Measurements from ENCODE around the gene RHOV.
A peak's percentile ranks its signal among the peaks of the same experiment; 100 is the strongest.

The RHOV gene

DNA sequence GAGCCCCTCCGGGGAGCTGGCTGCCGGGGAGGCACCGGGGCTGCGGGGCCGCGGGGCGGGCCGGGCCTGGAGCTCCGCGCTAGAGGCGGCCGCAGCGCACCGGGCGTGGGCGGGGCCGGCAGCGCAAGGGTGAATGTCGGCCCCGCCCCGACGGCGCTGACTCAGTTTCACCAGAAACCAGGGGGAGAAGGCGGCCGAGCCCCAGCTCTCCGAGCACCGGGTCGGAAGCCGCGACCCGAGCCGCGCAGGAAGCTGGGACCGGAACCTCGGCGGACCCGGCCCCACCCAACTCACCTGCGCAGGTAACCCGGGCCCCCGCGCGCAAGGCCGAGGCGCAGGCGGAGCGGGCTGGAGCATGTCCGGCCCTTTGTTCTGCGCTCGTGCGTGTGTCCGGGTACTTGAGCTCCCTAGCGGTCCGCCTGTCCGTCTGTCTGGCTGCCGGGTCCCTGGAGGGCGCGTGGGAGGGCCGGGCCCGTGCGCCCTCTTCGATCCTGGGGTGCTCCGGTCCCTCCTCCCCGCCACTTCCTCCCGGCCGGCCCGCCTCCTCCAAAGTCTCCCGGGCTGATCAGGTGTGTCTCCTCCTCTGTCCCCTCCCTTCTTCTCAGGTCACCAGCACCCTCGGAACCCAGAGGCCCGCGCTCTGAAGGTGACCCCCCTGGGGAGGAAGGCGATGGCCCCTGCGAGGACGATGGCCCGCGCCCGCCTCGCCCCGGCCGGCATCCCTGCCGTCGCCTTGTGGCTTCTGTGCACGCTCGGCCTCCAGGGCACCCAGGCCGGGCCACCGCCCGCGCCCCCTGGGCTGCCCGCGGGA lies 29.9 kb downstream of the RHOV start, which contains the start of gene SPINT1:
SPINT1 (plus strand) TSS at position 164 of the 811 bp plus-strand sequence; CDS start at position 671, 507 bp downstream.
- DNase-seq: peak in 2 of 5 experiments; percentile 37 to 67

DNA sequence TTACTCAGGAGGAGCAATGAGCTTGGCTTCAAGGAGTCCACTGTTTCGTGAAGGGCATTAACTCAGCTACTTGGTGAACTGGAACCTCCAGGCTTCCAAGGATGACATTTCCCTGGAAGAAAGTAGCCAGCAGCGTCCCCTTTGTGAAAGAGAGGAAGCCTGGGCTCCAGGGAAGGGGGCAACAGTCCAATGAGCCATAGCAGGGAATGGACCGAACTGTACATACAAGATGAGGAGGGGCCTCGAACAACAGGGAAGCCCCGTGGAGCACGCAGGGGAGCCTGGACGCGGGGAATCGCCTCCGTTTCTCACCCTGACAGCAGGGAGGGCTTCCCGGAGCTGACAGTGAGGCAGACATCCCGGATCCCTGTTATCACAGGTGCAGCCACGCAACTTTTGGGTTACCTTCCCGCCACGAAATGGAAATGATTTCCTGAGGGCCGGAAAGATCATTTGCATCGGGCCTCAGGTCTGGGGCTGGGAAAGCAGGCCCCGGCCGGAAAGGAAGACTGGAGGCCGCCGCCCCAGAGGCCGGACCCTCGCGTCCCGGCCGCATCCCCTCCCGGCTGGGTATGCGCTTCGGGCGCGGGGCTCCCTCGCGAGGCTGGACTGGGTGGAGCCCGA lies 30.7 kb downstream of the RHOV start:
- no peak for DNase-seq

DNA sequence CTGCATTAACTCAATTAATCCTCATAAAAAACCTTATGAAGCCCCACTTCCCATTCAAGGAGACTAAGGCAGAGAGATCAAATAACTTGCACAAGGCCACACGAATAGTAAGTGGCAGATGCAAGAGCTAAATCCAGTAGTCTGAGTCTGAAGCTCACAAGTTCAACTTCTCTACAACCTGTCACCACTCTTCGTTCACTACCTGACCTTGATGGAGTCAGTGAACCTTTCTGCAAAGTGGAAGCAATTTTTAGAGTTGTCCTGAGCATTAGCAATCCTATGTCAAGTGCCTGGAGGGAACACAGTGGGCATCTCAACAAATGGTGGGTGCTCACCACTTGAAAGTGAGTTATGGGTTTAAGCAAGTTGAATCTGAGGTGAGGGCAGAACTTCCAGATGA lies 32.3 kb downstream of the RHOV start:
- no peak for DNase-seq

DNA sequence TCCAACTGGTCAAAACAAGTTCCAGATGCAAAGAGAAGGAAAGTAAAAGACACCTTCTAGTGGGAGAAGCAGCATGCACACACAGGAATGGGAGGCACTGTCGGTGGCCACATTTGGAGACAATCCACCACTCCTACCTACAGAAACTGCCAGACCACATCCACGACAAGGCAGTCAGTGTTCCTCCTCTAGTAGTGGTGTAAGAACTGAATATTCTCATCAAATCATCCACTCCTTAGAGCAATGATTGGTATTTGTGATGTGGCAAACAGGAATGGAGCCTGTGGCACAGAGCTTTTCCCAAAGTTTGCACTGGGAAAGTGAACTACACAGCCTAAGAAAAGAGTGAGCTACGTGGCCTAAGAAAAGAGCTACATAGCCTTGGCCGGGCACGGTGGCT lies 35.3 kb downstream of the RHOV start:
- DNase-seq: no peak

DNA sequence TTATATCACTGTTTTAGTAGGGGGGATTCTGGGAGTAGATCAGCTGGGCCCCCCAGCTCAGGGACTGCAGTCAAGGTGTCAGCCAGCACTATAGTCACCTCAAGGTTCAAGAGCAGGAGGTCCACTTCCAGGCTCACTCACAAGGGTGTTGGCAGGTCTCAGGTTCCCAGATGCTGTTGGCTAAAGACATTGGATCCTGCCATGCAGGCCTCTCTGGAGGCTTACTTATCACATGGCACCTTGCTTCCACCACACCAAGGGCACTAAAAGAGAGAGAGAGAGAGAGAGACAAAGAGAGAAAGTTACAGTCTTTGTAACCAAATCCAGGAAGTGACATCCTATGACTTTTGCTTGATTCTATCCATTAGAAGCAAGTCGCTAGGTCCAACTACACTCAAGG lies 38.0 kb downstream of the RHOV start:
- DNase-seq: no peak

DNA sequence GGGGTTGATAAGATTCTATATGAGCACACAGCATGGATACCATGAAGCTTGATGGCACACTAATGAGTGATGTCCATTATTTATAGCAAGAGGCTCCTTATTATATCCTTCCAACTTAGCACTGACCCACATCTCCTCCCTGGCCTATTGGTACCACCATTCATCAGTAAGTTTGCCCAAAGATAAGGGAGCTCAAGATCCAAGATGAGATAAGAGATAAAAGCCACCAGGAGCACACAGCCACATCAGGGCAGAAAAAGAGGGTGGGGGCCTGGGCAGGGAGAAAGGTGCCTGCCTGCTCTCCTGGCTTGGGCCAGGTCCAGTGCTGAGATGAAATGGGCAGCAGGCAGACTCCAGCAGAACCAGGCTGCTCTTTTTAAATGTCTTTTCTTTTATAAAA lies 41.1 kb downstream of the RHOV start:
- no peak for DNase-seq

DNA sequence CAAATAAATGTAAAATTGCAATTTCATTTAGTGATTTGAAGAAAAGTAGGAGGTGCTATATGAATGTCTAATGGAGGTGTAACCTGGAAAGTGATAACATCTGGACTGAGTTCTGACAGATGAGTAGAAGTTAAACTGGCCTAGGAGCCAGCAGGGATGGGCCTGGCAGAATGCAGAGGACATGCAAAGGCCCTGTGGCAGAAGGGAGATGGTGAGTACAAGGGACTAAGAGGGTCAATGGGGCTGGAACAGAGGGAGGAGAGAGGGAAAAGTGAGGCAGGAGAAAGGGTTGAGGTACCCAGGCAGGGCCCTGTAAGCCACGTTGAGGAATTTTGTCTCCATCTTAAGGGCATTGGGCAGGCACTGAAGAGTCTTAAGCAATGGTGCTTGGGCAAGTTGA lies 42.2 kb downstream of the RHOV start:
- DNase-seq: no peak

DNA sequence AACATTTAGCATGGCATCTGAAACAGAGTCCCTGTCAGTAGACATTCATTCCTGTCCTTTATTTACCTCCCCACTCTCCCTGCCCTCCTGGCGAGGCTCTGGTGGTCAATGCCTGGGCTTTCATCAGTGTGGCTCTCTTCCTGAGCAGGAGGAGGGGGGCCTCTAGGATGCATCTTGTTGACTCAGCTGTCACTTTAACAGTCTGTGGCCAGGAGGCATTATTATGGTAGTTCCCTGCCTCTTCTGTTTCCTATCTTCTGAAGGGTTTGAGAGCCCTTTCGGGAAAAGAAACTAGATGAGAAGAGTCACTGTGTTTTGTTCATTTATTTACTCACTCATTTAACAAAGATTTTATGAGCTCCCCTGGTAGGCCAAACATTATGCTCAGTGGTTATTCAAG lies 43.1 kb downstream of the RHOV start:
- no peak for DNase-seq

DNA sequence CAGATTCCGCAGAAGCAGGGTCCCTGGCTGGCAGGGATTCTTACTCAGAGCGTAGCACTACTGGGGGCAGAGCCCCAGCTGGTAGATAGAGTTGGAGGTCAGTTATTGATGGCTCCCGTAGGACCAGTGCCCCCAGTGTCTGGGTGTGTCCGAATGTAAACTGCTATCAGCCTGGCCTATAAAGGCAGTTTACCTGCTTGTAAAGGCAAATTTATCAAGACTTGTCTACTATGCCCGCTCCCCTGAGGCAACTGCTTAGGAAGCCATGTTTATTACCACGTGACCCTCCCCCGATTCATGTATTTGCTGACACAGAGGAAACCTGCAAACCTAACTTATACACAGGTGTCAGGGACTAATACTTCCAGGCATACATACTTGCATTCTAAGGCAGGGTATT lies 44.9 kb downstream of the RHOV start:
- no peak for DNase-seq

DNA sequence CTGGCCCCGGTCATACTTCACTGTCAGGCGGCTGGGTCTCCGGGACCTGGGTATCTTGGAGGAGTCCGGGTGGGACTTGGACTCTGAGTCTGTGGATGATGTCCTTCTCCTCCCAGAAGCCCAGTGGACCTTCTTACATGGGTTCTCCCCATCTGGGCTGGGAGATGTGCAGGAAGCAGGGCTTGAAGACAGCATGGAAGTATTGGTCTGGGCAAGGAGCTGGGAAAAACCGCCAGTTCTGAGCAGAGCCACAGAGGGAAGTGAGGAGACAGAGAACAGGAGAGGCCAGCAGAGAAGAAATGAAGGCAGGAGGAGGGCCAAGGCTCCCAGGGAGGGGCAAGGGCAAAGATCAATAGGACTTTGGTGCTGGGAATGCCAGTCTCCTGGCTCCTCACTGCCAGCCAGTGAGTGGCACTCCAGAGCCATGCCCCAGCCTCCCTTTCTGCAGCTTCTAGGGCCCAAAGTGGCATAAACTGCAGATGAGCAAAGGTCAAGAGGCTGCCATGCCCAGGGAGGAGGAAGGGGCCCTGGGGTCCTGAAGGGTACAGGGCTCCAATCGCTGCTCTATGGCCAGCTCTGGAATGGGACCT lies 45.5 kb downstream of the RHOV start, which contains the start of gene PPP1R14D:
PPP1R14D (minus strand) TSS at position 262 of the 590 bp plus-strand sequence; CDS start at position 195, 67 bp downstream.
- DNase-seq: no peak

DNA sequence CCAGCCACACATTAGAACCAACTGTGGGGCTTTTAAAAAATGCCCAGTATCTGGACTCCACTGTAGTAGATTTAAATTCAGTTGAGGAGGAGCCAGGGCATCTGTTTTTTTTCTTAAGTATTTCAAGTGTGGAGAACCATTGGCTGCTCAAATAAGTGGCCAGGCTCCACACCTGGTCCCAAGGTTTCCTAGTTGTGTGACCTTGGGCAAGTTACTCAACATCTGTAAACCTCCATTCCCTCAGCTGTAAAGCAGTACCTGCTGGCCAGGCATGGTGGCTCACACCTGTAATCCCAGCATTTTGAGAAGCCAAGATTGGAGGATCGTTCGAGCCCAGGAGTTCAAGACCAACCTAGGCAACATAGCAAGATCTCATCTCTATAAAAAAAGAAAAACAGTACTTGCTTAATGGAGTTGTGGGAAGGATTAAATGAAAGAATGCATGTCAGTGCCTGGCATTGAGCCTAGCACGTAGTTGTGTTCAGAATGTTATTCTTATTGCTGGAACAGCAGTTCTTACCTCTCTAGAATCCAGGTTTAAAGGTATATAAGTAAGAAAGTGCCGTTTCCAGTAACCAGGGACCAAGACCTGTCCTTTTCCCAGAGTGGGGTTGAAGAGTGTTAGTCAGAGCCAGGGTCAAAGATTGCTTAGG lies 47.5 kb downstream of the RHOV start:
- no peak for DNase-seq

DNA sequence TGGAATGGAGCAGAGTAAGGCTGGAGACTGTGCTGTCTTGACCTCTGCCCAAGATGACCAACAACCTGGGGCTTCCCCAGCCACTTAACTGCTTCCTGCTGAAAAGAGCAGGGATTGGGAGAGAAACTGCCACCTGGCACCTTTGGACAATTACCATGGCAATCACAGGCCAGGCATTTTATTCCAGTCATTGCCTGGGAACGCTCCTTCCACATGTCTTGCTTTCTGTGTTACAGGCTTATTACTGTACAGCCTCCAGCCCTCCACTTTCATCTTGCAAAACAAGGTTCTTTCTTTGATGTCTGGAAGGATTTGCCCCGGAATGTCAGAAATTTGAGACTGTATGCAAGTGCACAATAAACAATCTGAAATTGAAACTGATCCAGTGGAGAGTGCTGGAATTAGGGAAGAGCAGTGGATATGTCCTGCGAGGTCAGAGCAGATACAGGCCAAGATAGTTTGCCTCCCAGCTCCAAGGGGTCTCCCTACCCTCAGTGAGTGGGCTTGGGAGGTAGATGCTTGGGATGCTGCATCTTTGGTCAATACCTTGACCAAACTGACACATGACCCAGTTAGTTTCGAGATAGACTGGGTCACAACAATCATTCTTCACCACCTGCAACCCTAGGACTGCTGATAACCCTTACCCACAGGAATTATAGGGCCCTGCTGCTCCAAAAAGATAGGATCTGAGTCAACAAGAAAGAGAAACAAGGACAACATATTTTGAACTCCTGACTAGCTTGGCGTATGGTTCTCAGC lies 48.2 kb downstream of the RHOV start:
- DNase-seq: no peak

DNA sequence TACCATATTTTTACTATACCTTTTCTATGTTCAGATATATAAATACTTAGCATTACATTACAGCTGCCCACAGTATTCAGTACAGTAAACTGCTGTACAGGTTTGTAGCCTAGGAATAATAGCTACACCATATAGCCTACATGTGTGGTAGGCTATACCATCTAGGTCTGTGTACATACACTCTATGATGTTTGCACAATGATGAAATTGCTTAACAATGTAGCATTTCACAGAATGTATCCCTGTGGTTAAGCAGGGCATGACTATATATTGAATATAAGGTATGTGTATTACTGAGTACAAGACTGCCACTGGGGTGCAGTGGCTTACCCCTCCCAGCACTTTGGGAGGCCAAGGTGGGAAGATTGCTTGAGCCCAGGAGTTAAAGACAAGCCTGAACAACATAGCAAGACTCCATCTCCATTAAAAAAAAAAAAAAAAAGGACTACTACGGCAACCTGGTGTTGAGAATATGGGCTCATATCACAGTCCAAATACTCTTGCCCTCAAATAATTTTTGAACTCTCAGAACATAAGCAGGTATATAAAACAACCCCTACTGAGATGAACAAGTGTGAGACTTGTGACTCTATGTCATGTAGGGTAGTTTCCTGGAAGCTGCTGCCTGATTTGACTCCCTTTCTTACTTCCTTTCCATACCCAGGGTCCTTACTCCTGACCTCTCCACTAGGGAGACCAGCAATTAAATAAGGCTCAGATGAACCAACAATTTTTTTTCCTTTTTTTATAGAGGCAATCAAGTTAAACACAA lies 50.3 kb downstream of the RHOV start:
- DNase-seq: no peak

Measured in T-helper 2 cell (primary cell).